ENCODE measurements around the gene ZRANB1. TPM values are rescaled to one million over a fixed set of nuclear protein-coding genes. Genes with fewer than 3 reads are reported as not detected.

The ZRANB1 gene
- total and polyA plus RNA-seq, 8 donors = 7.0 to 63.7 (median 10.9) TPM

- TF ChIP-seq CTCF (IDR thresholded peaks at IDR 0.05) = no peak
- TF ChIP-seq POLR2A (IDR thresholded peaks at IDR 0.05) = no peak
- TF ChIP-seq POLR2AphosphoS5 (IDR thresholded peaks at IDR 0.05) = no peak
- no peak for TF ChIP-seq EP300 (IDR thresholded peaks at IDR 0.05)
- WGBS, 5 donors = 88 to 94% (median 91%) methylated on average over 5 of the region's 5 CpGs
- Histone ChIP-seq H3K9me3 (no peaks in the 10 kb centered on the region), H3K27me3 (no peaks in the 10 kb centered on the region), H3K4me3 (no peak overlapping the region), H3K4me1 (peaks cover 0 to 44% (median 24%) of the 10 kb centered on the region in 4 donors), H3K36me3 (peaks cover 0 to 24% (median 13%) of the 10 kb centered on the region in 4 donors), H3K27ac (no peak overlapping the region)
- intact Hi-C loops (cut with DNase I; ENCODE audit: low total_unique reads) = no loop called here
- no peak for DNase-seq
Observed at GRCh38 chr10:124926548-124926947, 15.4 kb upstream of the ZRANB1 start.

- no peak overlapping the region for H3K4me3 ChIP-seq
- 83 to 93% (median 90%) methylated on average over 7 of the region's 7 CpGs for whole genome bisulfite sequencing, 5 donors
- intact Hi-C loops (cut with DNase I; ENCODE audit: low total_unique reads) = no loop called here
- no peak overlapping the region for H3K27ac ChIP-seq
- H3K36me3 ChIP-seq = peaks cover 0 to 17% (median 8%) of the 10 kb centered on the region in 4 donors
- no peaks in the 10 kb centered on the region for H3K27me3 ChIP-seq
- no peak for DNase-seq
- H3K4me1 ChIP-seq = peaks cover 0 to 39% (median 22%) of the 10 kb centered on the region in 4 donors
- H3K9me3 ChIP-seq = no peaks in the 10 kb centered on the region
- TF ChIP-seq POLR2A (IDR thresholded peaks at IDR 0.05) = no peak
- no peak for TF ChIP-seq CTCF (IDR thresholded peaks at IDR 0.05)
- no peak for TF ChIP-seq EP300 (IDR thresholded peaks at IDR 0.05)
- no peak for TF ChIP-seq POLR2AphosphoS5 (IDR thresholded peaks at IDR 0.05)
Observed at GRCh38 chr10:124928087-124928486, 13.8 kb upstream of the ZRANB1 start.

GRCh38 chr10:124928545-124928944 lies 13.4 kb upstream of the ZRANB1 start:
- Histone ChIP-seq H3K9me3 (no peaks in the 10 kb centered on the region), H3K27ac (no peak overlapping the region), H3K36me3 (peaks cover 0 to 14% (median 6%) of the 10 kb centered on the region in 4 donors), H3K4me1 (peaks cover 0 to 39% (median 23%) of the 10 kb centered on the region in 4 donors), H3K27me3 (no peaks in the 10 kb centered on the region), H3K4me3 (no peak overlapping the region)
- intact Hi-C loops (cut with DNase I; ENCODE audit: low total_unique reads) = no loop called here
- WGBS, 5 donors = 87 to 96% (median 93%) methylated on average over 3 of the region's 3 CpGs
- TF ChIP-seq CTCF (IDR thresholded peaks at IDR 0.05) = no peak
- no peak for TF ChIP-seq POLR2AphosphoS5 (IDR thresholded peaks at IDR 0.05)
- no peak for TF ChIP-seq POLR2A (IDR thresholded peaks at IDR 0.05)
- TF ChIP-seq EP300 (IDR thresholded peaks at IDR 0.05) = no peak
- no peak for DNase-seq

GRCh38 chr10:124935946-124936345 lies 6.0 kb upstream of the ZRANB1 start:
- DNase-seq = no peak
- Histone ChIP-seq H3K9me3 (no peaks in the 10 kb centered on the region), H3K4me3 (no peak overlapping the region), H3K4me1 (peaks cover 5 to 59% (median 23%) of the 10 kb centered on the region in 4 donors), H3K27me3 (no peaks in the 10 kb centered on the region), H3K36me3 (no peaks in the 10 kb centered on the region), H3K27ac (no peak overlapping the region)
- TF ChIP-seq EP300 (IDR thresholded peaks at IDR 0.05) (no peak), POLR2A (IDR thresholded peaks at IDR 0.05) (no peak), CTCF (IDR thresholded peaks at IDR 0.05) (no peak)
- intact Hi-C loops (cut with DNase I; ENCODE audit: low total_unique reads) = no loop called here
- 69 to 85% (median 82%) methylated on average over 2 of the region's 2 CpGs for WGBS, 5 donors
